ENCODE measurements around the gene FAM177B.

Gene FAM177B

GRCh38 chr1:222736972-222737371, at the start of gene FAM177B:
Gene FAM177B (plus strand): TSS chr1:222737202. CDS start chr1:222746546, 9,344 bp downstream.
- no peak within 1 kb of the TSS for H3K4me3 ChIP-seq (ENCODE audit: control insufficient read depth, low read depth, low read length)
- no peak for DNase-seq (ENCODE audit: low read depth)
- no peak for TF ChIP-seq CTCF (IDR thresholded peaks at IDR 0.05; ENCODE audit: control insufficient read depth, insufficient read depth, low read depth, low read length, missing control alignments)

GRCh38 chr1:222691016-222691415, 46.0 kb upstream of the FAM177B start:
- no peak overlapping the region for H3K4me3 ChIP-seq (ENCODE audit: control insufficient read depth, low read depth, low read length)
- no peak for DNase-seq (ENCODE audit: low read depth)
- no peak for TF ChIP-seq CTCF (IDR thresholded peaks at IDR 0.05; ENCODE audit: control insufficient read depth, insufficient read depth, low read depth, low read length, missing control alignments)

GRCh38 chr1:222694927-222695326, 42.1 kb upstream of the FAM177B start:
- no peak for DNase-seq (ENCODE audit: low read depth)
- no peak overlapping the region for H3K4me3 ChIP-seq (ENCODE audit: control insufficient read depth, low read depth, low read length)
- no peak for TF ChIP-seq CTCF (IDR thresholded peaks at IDR 0.05; ENCODE audit: control insufficient read depth, insufficient read depth, low read depth, low read length, missing control alignments)

- H3K4me3 ChIP-seq (ENCODE audit: control insufficient read depth, low read depth, low read length), result no peak overlapping the region
- no peak for DNase-seq (ENCODE audit: low read depth)
- TF ChIP-seq CTCF (IDR thresholded peaks at IDR 0.05; ENCODE audit: control insufficient read depth, insufficient read depth, low read depth, low read length, missing control alignments), result no peak
Observed at GRCh38 chr1:222696741-222697140, 40.3 kb upstream of the FAM177B start.

- DNase-seq (ENCODE audit: low read depth), result no peak
- TF ChIP-seq CTCF (IDR thresholded peaks at IDR 0.05; ENCODE audit: control insufficient read depth, insufficient read depth, low read depth, low read length, missing control alignments), result no peak
- no peak overlapping the region for H3K4me3 ChIP-seq (ENCODE audit: control insufficient read depth, low read depth, low read length)
Observed at GRCh38 chr1:222697203-222697602, 39.8 kb upstream of the FAM177B start.

GRCh38 chr1:222697826-222698225, 39.2 kb upstream of the FAM177B start:
- no peak for TF ChIP-seq CTCF (IDR thresholded peaks at IDR 0.05; ENCODE audit: control insufficient read depth, insufficient read depth, low read depth, low read length, missing control alignments)
- H3K4me3 ChIP-seq (ENCODE audit: control insufficient read depth, low read depth, low read length), result no peak overlapping the region
- DNase-seq (ENCODE audit: low read depth), result no peak

GRCh38 chr1:222702210-222702609, 34.8 kb upstream of the FAM177B start:
- H3K4me3 ChIP-seq (ENCODE audit: control insufficient read depth, low read depth, low read length), result no peak overlapping the region
- no peak for DNase-seq (ENCODE audit: low read depth)
- TF ChIP-seq CTCF (IDR thresholded peaks at IDR 0.05; ENCODE audit: control insufficient read depth, insufficient read depth, low read depth, low read length, missing control alignments), result no peak
